ENCODE measurements around the gene HGFAC.

DNA sequence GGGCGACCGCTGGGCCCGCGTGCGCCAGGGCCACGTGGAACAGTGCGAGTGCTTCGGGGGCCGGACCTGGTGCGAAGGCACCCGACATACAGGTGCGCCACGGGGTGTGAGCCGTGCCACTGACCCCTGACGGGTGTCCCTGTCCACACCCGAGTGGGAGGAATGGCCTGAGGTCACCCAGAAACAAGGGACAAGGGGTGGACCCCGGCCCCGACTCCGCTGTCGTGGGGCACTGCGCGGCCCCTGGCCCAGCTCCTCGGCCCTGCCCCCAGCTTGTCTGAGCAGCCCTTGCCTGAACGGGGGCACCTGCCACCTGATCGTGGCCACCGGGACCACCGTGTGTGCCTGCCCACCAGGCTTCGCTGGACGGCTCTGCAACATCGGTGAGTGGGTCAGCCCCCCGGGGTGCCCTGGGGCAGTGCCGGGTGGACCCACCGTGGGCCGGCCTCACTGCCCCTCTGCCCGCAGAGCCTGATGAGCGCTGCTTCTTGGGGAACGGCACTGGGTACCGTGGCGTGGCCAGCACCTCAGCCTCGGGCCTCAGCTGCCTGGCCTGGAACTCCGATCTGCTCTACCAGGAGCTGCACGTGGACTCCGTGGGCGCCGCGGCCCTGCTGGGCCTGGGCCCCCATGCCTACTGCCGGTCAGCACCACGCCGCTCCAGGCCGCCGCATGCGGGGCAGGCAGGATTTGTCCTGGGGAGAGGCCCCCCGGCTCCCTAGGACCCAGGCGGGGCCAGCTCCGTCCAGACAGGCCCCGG, 2.8 kb downstream of the HGFAC start:
- no peak for TF ChIP-seq POLR2A (IDR thresholded peaks at IDR 0.05)
- TF ChIP-seq, protein P1, sequence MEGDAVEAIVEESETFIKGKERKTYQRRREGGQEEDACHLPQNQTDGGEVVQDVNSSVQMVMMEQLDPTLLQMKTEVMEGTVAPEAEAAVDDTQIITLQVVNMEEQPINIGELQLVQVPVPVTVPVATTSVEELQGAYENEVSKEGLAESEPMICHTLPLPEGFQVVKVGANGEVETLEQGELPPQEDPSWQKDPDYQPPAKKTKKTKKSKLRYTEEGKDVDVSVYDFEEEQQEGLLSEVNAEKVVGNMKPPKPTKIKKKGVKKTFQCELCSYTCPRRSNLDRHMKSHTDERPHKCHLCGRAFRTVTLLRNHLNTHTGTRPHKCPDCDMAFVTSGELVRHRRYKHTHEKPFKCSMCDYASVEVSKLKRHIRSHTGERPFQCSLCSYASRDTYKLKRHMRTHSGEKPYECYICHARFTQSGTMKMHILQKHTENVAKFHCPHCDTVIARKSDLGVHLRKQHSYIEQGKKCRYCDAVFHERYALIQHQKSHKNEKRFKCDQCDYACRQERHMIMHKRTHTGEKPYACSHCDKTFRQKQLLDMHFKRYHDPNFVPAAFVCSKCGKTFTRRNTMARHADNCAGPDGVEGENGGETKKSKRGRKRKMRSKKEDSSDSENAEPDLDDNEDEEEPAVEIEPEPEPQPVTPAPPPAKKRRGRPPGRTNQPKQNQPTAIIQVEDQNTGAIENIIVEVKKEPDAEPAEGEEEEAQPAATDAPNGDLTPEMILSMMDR (IDR thresholded peaks at IDR 0.05), result no peak
- no peak for TF ChIP-seq POLR2AphosphoS5 (IDR thresholded peaks at IDR 0.05)

Measured in upper lobe of left lung (tissue), 4 donors.